ENCODE results near the gene OR2A42. TPM values are rescaled to one million over a fixed set of nuclear protein-coding genes. Genes with fewer than 3 reads are reported as not detected.

OR2A42 gene
- total RNA-seq, 1 experiment from 2014 or later = 0.20 TPM

DNA sequence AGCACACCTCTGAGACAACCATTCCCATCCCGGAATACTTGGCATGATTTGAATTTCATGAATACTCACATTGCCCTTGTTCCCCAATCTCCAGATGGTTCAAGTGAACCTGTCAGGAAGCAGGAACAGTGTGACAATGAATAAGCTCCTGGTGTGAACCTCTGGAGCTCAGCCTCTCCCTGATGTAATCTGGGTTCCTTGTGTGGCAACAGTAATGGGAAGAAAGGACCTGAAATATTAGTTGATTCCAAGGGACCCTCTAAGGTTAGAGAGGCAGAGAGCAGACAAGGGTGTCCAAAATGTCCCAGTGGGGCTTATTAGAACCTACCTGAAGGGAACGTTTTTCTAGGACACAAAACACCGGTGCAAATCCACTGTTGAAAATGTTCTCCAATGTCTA is 16.7 kb upstream of the OR2A42 start:
- ChIA-PET CTCF (interaction anchor here (1.7 to 1.9 kb wide), 2 partner anchors 136 to 181 kb away, joined by 5 read pairs; no protein-coding TSS in a partner anchor), POLR2A (interaction anchor here (0.6 kb wide), 1 partner anchor 134 kb away, joined by 3 read pairs; no protein-coding TSS in a partner anchor)
- Mint-ChIP-seq H3K4me3 (no peak overlapping the region), H3K9me3 (no peaks in the 10 kb centered on the region; the same call in 1 of the 2 replicates), H3K36me3 (no peaks in the 10 kb centered on the region; the same call in 1 of the 2 replicates), H3K27me3 (ENCODE audit: low read depth) (no peaks in the 10 kb centered on the region), H3K27ac (peak overlapping the region; percentile 69), H3K4me1 (peaks cover 14% of the 10 kb centered on the region)
- ATAC-seq (peak; percentile 29), DNase-seq (ENCODE audit: low spot score) (peak; percentile 12)
- TF ChIP-seq, protein P1, sequence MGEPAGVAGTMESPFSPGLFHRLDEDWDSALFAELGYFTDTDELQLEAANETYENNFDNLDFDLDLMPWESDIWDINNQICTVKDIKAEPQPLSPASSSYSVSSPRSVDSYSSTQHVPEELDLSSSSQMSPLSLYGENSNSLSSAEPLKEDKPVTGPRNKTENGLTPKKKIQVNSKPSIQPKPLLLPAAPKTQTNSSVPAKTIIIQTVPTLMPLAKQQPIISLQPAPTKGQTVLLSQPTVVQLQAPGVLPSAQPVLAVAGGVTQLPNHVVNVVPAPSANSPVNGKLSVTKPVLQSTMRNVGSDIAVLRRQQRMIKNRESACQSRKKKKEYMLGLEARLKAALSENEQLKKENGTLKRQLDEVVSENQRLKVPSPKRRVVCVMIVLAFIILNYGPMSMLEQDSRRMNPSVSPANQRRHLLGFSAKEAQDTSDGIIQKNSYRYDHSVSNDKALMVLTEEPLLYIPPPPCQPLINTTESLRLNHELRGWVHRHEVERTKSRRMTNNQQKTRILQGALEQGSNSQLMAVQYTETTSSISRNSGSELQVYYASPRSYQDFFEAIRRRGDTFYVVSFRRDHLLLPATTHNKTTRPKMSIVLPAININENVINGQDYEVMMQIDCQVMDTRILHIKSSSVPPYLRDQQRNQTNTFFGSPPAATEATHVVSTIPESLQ (CRISPR knock-in tag; IDR thresholded peaks at IDR 0.05) = no peak
- TF ChIP-seq, protein P2, sequence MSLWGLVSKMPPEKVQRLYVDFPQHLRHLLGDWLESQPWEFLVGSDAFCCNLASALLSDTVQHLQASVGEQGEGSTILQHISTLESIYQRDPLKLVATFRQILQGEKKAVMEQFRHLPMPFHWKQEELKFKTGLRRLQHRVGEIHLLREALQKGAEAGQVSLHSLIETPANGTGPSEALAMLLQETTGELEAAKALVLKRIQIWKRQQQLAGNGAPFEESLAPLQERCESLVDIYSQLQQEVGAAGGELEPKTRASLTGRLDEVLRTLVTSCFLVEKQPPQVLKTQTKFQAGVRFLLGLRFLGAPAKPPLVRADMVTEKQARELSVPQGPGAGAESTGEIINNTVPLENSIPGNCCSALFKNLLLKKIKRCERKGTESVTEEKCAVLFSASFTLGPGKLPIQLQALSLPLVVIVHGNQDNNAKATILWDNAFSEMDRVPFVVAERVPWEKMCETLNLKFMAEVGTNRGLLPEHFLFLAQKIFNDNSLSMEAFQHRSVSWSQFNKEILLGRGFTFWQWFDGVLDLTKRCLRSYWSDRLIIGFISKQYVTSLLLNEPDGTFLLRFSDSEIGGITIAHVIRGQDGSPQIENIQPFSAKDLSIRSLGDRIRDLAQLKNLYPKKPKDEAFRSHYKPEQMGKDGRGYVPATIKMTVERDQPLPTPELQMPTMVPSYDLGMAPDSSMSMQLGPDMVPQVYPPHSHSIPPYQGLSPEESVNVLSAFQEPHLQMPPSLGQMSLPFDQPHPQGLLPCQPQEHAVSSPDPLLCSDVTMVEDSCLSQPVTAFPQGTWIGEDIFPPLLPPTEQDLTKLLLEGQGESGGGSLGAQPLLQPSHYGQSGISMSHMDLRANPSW (CRISPR knock-in tag; conservative IDR thresholded peaks at IDR 0.05; ENCODE audit: low read depth) = no peak
- TF ChIP-seq, protein P3, sequence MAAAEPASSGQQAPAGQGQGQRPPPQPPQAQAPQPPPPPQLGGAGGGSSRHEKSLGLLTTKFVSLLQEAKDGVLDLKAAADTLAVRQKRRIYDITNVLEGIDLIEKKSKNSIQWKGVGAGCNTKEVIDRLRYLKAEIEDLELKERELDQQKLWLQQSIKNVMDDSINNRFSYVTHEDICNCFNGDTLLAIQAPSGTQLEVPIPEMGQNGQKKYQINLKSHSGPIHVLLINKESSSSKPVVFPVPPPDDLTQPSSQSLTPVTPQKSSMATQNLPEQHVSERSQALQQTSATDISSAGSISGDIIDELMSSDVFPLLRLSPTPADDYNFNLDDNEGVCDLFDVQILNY (CRISPR knock-in tag; IDR thresholded peaks at IDR 0.05) = no peak
- TF ChIP-seq, protein P4, sequence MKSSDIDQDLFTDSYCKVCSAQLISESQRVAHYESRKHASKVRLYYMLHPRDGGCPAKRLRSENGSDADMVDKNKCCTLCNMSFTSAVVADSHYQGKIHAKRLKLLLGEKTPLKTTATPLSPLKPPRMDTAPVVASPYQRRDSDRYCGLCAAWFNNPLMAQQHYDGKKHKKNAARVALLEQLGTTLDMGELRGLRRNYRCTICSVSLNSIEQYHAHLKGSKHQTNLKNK (CRISPR knock-in tag; IDR thresholded peaks at IDR 0.05) = no peak
- TF ChIP-seq SOX15 (CRISPR knock-in tag; IDR thresholded peaks at IDR 0.05) (no peak), RELA (CRISPR knock-in tag; IDR thresholded peaks at IDR 0.05; ENCODE audit: borderline replicate concordance) (no peak), GABPB1 (CRISPR knock-in tag; IDR thresholded peaks at IDR 0.05) (no peak), ZNF219 (CRISPR knock-in tag; IDR thresholded peaks at IDR 0.05; ENCODE audit: borderline replicate concordance) (no peak), FOXP1 (CRISPR knock-in tag; IDR thresholded peaks at IDR 0.05; ENCODE audit: borderline replicate concordance) (no peak), ZNF671 (CRISPR knock-in tag; IDR thresholded peaks at IDR 0.05) (peak; percentile 23; the same call in 1 of the 2 replicates), ESRRA (CRISPR knock-in tag; IDR thresholded peaks at IDR 0.05; ENCODE audit: borderline replicate concordance) (no peak), ELF4 (CRISPR knock-in tag; IDR thresholded peaks at IDR 0.05; ENCODE audit: low read depth) (no peak), NFYB (CRISPR knock-in tag; conservative IDR thresholded peaks at IDR 0.05; ENCODE audit: low read depth) (no peak), SMAD4 (CRISPR knock-in tag; IDR thresholded peaks at IDR 0.05) (no peak), ZNF423 (CRISPR knock-in tag; IDR thresholded peaks at IDR 0.05) (peak; percentile 47; the same call in 1 of the 2 replicates), NFATC4 (CRISPR knock-in tag; IDR thresholded peaks at IDR 0.05) (no peak; the same call in 1 of the 2 replicates), SMAD3 (CRISPR knock-in tag; IDR thresholded peaks at IDR 0.05; ENCODE audit: borderline replicate concordance) (0 out of 2 replicates have a peak, but pooled peaks have one; percentile 60)
- TF ChIP-seq, protein P5, sequence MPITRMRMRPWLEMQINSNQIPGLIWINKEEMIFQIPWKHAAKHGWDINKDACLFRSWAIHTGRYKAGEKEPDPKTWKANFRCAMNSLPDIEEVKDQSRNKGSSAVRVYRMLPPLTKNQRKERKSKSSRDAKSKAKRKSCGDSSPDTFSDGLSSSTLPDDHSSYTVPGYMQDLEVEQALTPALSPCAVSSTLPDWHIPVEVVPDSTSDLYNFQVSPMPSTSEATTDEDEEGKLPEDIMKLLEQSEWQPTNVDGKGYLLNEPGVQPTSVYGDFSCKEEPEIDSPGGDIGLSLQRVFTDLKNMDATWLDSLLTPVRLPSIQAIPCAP (CRISPR knock-in tag; IDR thresholded peaks at IDR 0.05) = 0 out of 2 replicates have a peak, but pooled peaks have one; percentile 28
- TF ChIP-seq, protein P6, sequence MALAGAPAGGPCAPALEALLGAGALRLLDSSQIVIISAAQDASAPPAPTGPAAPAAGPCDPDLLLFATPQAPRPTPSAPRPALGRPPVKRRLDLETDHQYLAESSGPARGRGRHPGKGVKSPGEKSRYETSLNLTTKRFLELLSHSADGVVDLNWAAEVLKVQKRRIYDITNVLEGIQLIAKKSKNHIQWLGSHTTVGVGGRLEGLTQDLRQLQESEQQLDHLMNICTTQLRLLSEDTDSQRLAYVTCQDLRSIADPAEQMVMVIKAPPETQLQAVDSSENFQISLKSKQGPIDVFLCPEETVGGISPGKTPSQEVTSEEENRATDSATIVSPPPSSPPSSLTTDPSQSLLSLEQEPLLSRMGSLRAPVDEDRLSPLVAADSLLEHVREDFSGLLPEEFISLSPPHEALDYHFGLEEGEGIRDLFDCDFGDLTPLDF (CRISPR knock-in tag; IDR thresholded peaks at IDR 0.05) = no peak
- TF ChIP-seq, protein P7, sequence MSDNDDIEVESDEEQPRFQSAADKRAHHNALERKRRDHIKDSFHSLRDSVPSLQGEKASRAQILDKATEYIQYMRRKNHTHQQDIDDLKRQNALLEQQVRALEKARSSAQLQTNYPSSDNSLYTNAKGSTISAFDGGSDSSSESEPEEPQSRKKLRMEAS (CRISPR knock-in tag; IDR thresholded peaks at IDR 0.05) = no peak
- TF ChIP-seq, protein P8, sequence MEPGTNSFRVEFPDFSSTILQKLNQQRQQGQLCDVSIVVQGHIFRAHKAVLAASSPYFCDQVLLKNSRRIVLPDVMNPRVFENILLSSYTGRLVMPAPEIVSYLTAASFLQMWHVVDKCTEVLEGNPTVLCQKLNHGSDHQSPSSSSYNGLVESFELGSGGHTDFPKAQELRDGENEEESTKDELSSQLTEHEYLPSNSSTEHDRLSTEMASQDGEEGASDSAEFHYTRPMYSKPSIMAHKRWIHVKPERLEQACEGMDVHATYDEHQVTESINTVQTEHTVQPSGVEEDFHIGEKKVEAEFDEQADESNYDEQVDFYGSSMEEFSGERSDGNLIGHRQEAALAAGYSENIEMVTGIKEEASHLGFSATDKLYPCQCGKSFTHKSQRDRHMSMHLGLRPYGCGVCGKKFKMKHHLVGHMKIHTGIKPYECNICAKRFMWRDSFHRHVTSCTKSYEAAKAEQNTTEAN (CRISPR knock-in tag; IDR thresholded peaks at IDR 0.05) = no peak
- TF ChIP-seq, protein P9, sequence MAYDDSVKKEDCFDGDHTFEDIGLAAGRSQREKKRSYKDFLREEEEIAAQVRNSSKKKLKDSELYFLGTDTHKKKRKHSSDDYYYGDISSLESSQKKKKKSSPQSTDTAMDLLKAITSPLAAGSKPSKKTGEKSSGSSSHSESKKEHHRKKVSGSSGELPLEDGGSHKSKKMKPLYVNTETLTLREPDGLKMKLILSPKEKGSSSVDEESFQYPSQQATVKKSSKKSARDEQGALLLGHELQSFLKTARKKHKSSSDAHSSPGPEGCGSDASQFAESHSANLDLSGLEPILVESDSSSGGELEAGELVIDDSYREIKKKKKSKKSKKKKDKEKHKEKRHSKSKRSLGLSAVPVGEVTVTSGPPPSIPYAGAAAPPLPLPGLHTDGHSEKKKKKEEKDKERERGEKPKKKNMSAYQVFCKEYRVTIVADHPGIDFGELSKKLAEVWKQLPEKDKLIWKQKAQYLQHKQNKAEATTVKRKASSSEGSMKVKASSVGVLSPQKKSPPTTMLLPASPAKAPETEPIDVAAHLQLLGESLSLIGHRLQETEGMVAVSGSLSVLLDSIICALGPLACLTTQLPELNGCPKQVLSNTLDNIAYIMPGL (CRISPR knock-in tag; IDR thresholded peaks at IDR 0.05) = no peak
- TF ChIP-seq, protein P10, sequence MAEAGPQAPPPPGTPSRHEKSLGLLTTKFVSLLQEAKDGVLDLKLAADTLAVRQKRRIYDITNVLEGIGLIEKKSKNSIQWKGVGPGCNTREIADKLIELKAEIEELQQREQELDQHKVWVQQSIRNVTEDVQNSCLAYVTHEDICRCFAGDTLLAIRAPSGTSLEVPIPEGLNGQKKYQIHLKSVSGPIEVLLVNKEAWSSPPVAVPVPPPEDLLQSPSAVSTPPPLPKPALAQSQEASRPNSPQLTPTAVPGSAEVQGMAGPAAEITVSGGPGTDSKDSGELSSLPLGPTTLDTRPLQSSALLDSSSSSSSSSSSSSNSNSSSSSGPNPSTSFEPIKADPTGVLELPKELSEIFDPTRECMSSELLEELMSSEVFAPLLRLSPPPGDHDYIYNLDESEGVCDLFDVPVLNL (CRISPR knock-in tag; IDR thresholded peaks at IDR 0.05; ENCODE audit: borderline replicate concordance, low read depth) = no peak
- TF ChIP-seq, protein P11, sequence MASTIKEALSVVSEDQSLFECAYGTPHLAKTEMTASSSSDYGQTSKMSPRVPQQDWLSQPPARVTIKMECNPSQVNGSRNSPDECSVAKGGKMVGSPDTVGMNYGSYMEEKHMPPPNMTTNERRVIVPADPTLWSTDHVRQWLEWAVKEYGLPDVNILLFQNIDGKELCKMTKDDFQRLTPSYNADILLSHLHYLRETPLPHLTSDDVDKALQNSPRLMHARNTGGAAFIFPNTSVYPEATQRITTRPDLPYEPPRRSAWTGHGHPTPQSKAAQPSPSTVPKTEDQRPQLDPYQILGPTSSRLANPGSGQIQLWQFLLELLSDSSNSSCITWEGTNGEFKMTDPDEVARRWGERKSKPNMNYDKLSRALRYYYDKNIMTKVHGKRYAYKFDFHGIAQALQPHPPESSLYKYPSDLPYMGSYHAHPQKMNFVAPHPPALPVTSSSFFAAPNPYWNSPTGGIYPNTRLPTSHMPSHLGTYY (CRISPR knock-in tag; IDR thresholded peaks at IDR 0.05) = no peak

All from WTC11 (cell line).